GM18868 (cell line): ENCODE data around the gene DHCR7.

Experiments
- ATAC-seq: cut with Tn5 transposase; IDR thresholded peaks from one replicate; pipeline ENCODE4 v1.9.1; 2021; ENCODE audit warnings: mild to moderate bottlenecking, moderate library complexity; ENCODE audit not compliant: unreplicated experiment

The DHCR7 gene

GRCh38 chr11:71481101-71481960 lies 33.1 kb upstream of the DHCR7 start:
- no peak for ATAC-seq

- ATAC-seq: no peak
Observed at GRCh38 chr11:71478528-71478840, 30.3 kb upstream of the DHCR7 start.

GRCh38 chr11:71477641-71478527 lies 29.7 kb upstream of the DHCR7 start:
- no peak for ATAC-seq

GRCh38 chr11:71476926-71477640 lies 28.9 kb upstream of the DHCR7 start:
- no peak for ATAC-seq

- no peak for ATAC-seq
Observed at GRCh38 chr11:71476031-71476430, 27.8 kb upstream of the DHCR7 start.

- ATAC-seq: no peak
Observed at GRCh38 chr11:71474771-71475483, 26.7 kb upstream of the DHCR7 start.

- no peak for ATAC-seq
Observed at GRCh38 chr11:71474141-71474770, 26.1 kb upstream of the DHCR7 start.

GRCh38 chr11:71473793-71474080 lies 25.5 kb upstream of the DHCR7 start:
- no peak for ATAC-seq

GRCh38 chr11:71472941-71473792 lies 25.0 kb upstream of the DHCR7 start:
- ATAC-seq: no peak

- no peak for ATAC-seq
Observed at GRCh38 chr11:71472357-71472885, 24.2 kb upstream of the DHCR7 start.

- no peak for ATAC-seq
Observed at GRCh38 chr11:71470946-71471345, 22.8 kb upstream of the DHCR7 start.

- no peak for ATAC-seq
Observed at GRCh38 chr11:71467164-71467563, 19.0 kb upstream of the DHCR7 start.

- ATAC-seq: no peak
Observed at GRCh38 chr11:71466358-71466757, 18.2 kb upstream of the DHCR7 start.

GRCh38 chr11:71465054-71465453 lies 16.9 kb upstream of the DHCR7 start:
- ATAC-seq: no peak

- ATAC-seq: no peak
Observed at GRCh38 chr11:71463331-71464211, 15.4 kb upstream of the DHCR7 start.

GRCh38 chr11:71462726-71463125 lies 14.5 kb upstream of the DHCR7 start:
- ATAC-seq: no peak

GRCh38 chr11:71461696-71462095 lies 13.5 kb upstream of the DHCR7 start:
- ATAC-seq: no peak

GRCh38 chr11:71459767-71460320 lies 11.7 kb upstream of the DHCR7 start:
- no peak for ATAC-seq
